ENCODE results near the gene FLRT2.

Gene FLRT2

DNA sequence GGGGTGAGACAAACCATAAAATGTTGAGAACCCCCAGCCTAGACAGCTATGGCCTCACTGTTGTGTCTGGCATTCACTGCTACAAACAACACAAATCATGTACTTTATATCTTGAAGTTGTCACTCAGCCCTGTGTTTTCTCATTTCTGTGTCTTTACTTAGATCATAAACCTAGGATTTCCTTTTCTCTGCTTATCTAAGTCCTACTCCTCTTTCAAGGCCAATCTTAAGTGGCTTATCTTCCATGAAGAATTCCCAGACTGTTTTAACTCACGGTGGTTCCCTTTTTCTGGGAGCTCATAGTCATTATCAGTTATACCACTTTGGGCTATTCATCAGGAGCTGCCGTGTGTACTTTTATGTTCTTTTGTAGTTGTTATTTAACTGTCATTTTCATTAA is 42.1 kb downstream of the FLRT2 start:
- Histone ChIP-seq H3K27me3 (ENCODE audit: control insufficient read depth, insufficient read depth, low read length) (no peaks in the 10 kb centered on the region), H3K36me3 (ENCODE audit: insufficient read depth, low read length) (no peaks in the 10 kb centered on the region), H3K9me3 (replicated peaks; ENCODE audit: low read length) (no peaks in the 10 kb centered on the region), H3K4me3 (ENCODE audit: low read length) (no peak overlapping the region), H3K9ac (ENCODE audit: low read depth, low read length) (no peak overlapping the region), H3K4me2 (ENCODE audit: low read length) (no peak overlapping the region), H3K4me1 (ENCODE audit: control insufficient read depth, insufficient read depth, low read length) (peaks cover 53% of the 10 kb centered on the region)

DNA sequence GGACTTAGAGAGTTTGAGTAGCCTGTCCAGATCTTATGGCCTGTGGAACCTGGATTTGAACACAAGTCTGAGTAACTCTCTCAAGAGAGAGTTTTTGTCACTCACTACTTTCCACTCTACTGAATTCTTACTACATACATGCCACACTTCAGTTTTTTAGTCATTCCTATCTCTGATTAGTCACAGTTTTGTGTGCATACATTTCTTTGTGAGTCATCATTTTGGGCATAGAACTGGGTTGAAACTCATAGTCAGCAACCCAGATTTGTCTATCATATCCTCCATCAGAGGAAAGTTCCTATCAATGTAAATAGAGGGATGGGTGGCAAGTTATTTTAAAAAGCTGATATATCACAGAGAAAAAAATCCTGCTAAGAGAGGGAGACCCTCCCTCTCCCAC is 42.9 kb downstream of the FLRT2 start:
- no peaks in the 10 kb centered on the region for H3K9me3 ChIP-seq (replicated peaks; ENCODE audit: low read length)
- H3K9ac ChIP-seq (ENCODE audit: low read depth, low read length): peak overlapping the region; percentile 9
- H3K4me3 ChIP-seq (ENCODE audit: low read length): no peak overlapping the region
- peaks cover 56% of the 10 kb centered on the region for H3K4me1 ChIP-seq (ENCODE audit: control insufficient read depth, insufficient read depth, low read length)
- H3K27me3 ChIP-seq (ENCODE audit: control insufficient read depth, insufficient read depth, low read length): no peaks in the 10 kb centered on the region
- H3K36me3 ChIP-seq (ENCODE audit: insufficient read depth, low read length): no peaks in the 10 kb centered on the region
- H3K4me2 ChIP-seq (ENCODE audit: low read length): peak overlapping the region; percentile 4

- Histone ChIP-seq H3K4me3 (ENCODE audit: low read length) (no peak overlapping the region), H3K4me2 (ENCODE audit: low read length) (peak overlapping the region; percentile 4)
Observed at GRCh38 chr14:85573406-85573805, 43.5 kb downstream of the FLRT2 start.

GRCh38 chr14:85574853-85575616 is 45.1 kb downstream of the FLRT2 start:
- H3K9me3 ChIP-seq (replicated peaks; ENCODE audit: low read length): no peaks in the 10 kb centered on the region
- H3K4me1 ChIP-seq (ENCODE audit: control insufficient read depth, insufficient read depth, low read length): peaks cover 58% of the 10 kb centered on the region

More at GRCh38 chr14:85573406-85573805, 43.5 kb downstream of the FLRT2 start:
- Histone ChIP-seq H3K9ac (ENCODE audit: low read depth, low read length) (peak overlapping the region; percentile 9), H3K4me1 (ENCODE audit: control insufficient read depth, insufficient read depth, low read length) (peaks cover 56% of the 10 kb centered on the region), H3K27me3 (ENCODE audit: control insufficient read depth, insufficient read depth, low read length) (no peaks in the 10 kb centered on the region), H3K36me3 (ENCODE audit: insufficient read depth, low read length) (no peaks in the 10 kb centered on the region), H3K9me3 (replicated peaks; ENCODE audit: low read length) (no peaks in the 10 kb centered on the region)

GRCh38 chr14:85575617-85575898 is 45.6 kb downstream of the FLRT2 start:
- no peaks in the 10 kb centered on the region for H3K36me3 ChIP-seq (ENCODE audit: insufficient read depth, low read length)

More at GRCh38 chr14:85574853-85575616, 45.1 kb downstream of the FLRT2 start:
- Histone ChIP-seq H3K4me3 (ENCODE audit: low read length) (no peak overlapping the region), H3K4me2 (ENCODE audit: low read length) (no peak overlapping the region), H3K36me3 (ENCODE audit: insufficient read depth, low read length) (no peaks in the 10 kb centered on the region), H3K27me3 (ENCODE audit: control insufficient read depth, insufficient read depth, low read length) (no peaks in the 10 kb centered on the region), H3K9ac (ENCODE audit: low read depth, low read length) (no peak overlapping the region)

DNA sequence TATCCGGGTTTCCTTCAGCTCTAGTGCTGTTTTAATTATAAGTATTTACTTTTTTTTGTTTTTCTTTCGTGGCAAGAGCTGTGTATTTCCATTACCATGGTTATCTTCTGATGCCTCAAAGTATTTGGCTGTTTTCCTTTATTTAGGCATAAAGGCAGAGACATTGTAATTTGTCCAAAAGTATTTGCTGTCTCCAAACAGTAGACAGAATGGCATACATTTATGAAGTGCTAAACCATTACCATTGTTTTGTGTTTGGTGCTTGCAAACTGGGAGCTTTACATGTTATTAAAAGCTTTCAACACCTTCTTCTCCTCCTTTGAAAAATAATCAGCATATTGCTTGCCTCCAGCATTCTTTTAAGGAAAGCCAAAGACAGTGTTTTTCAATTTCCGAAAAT is 46.3 kb downstream of the FLRT2 start:
- Histone ChIP-seq H3K27me3 (ENCODE audit: control insufficient read depth, insufficient read depth, low read length) (no peaks in the 10 kb centered on the region), H3K9me3 (replicated peaks; ENCODE audit: low read length) (no peaks in the 10 kb centered on the region), H3K4me2 (ENCODE audit: low read length) (no peak overlapping the region), H3K36me3 (ENCODE audit: insufficient read depth, low read length) (no peaks in the 10 kb centered on the region), H3K4me1 (ENCODE audit: control insufficient read depth, insufficient read depth, low read length) (peaks cover 69% of the 10 kb centered on the region), H3K4me3 (ENCODE audit: low read length) (no peak overlapping the region), H3K9ac (ENCODE audit: low read depth, low read length) (no peak overlapping the region)

More at GRCh38 chr14:85575617-85575898, 45.6 kb downstream of the FLRT2 start:
- Histone ChIP-seq H3K9me3 (replicated peaks; ENCODE audit: low read length) (no peaks in the 10 kb centered on the region), H3K4me1 (ENCODE audit: control insufficient read depth, insufficient read depth, low read length) (peaks cover 63% of the 10 kb centered on the region), H3K9ac (ENCODE audit: low read depth, low read length) (no peak overlapping the region), H3K4me3 (ENCODE audit: low read length) (no peak overlapping the region), H3K4me2 (ENCODE audit: low read length) (no peak overlapping the region), H3K27me3 (ENCODE audit: control insufficient read depth, insufficient read depth, low read length) (no peaks in the 10 kb centered on the region)

GRCh38 chr14:85576848-85577542 is 47.1 kb downstream of the FLRT2 start:
- no peaks in the 10 kb centered on the region for H3K9me3 ChIP-seq (replicated peaks; ENCODE audit: low read length)
- H3K4me3 ChIP-seq (ENCODE audit: low read length): no peak overlapping the region
- H3K4me2 ChIP-seq (ENCODE audit: low read length): no peak overlapping the region
- H3K27me3 ChIP-seq (ENCODE audit: control insufficient read depth, insufficient read depth, low read length): no peaks in the 10 kb centered on the region
- no peak overlapping the region for H3K9ac ChIP-seq (ENCODE audit: low read depth, low read length)
- H3K36me3 ChIP-seq (ENCODE audit: insufficient read depth, low read length): no peaks in the 10 kb centered on the region
- peaks cover 70% of the 10 kb centered on the region for H3K4me1 ChIP-seq (ENCODE audit: control insufficient read depth, insufficient read depth, low read length)

DNA sequence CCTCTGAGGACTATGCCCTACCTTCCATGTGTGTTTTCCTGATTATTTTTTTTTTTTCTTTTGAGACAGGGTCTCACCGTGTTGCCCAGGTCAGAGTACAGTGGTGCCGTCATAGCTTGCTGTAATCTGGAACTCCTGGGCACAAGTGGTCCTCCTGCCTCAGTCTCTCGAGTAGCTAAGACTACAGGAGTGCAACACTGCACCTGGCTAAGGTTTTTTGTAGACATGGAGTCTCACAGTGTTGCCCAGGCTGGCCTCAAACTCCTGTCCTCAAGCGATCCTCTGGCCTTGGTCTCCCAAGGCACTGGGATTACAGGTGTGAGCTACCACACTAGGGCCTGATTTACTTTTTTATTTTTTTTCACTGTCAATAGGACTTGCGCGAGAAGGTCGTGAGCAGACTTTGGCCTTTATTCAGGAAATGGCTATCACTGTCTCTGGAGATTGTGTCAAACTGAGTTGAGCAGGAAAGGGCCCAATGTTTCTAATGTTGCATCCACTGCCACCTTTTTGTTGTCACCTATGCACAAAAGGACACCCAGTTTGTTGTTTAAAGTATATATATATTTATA is 47.7 kb downstream of the FLRT2 start:
- Histone ChIP-seq H3K9me3 (replicated peaks; ENCODE audit: low read length) (no peaks in the 10 kb centered on the region), H3K9ac (ENCODE audit: low read depth, low read length) (no peak overlapping the region), H3K4me2 (ENCODE audit: low read length) (no peak overlapping the region), H3K36me3 (ENCODE audit: insufficient read depth, low read length) (no peaks in the 10 kb centered on the region), H3K27me3 (ENCODE audit: control insufficient read depth, insufficient read depth, low read length) (no peaks in the 10 kb centered on the region), H3K4me3 (ENCODE audit: low read length) (no peak overlapping the region), H3K4me1 (ENCODE audit: control insufficient read depth, insufficient read depth, low read length) (peaks cover 64% of the 10 kb centered on the region)

- no peak overlapping the region for H3K4me2 ChIP-seq (ENCODE audit: low read length)
- no peak overlapping the region for H3K9ac ChIP-seq (ENCODE audit: low read depth, low read length)
- H3K4me1 ChIP-seq (ENCODE audit: control insufficient read depth, insufficient read depth, low read length): peaks cover 57% of the 10 kb centered on the region
- no peaks in the 10 kb centered on the region for H3K27me3 ChIP-seq (ENCODE audit: control insufficient read depth, insufficient read depth, low read length)
- no peaks in the 10 kb centered on the region for H3K36me3 ChIP-seq (ENCODE audit: insufficient read depth, low read length)
- H3K9me3 ChIP-seq (replicated peaks; ENCODE audit: low read length): no peaks in the 10 kb centered on the region
- no peak overlapping the region for H3K4me3 ChIP-seq (ENCODE audit: low read length)
Observed at GRCh38 chr14:85578357-85578756, 48.4 kb downstream of the FLRT2 start.

DNA sequence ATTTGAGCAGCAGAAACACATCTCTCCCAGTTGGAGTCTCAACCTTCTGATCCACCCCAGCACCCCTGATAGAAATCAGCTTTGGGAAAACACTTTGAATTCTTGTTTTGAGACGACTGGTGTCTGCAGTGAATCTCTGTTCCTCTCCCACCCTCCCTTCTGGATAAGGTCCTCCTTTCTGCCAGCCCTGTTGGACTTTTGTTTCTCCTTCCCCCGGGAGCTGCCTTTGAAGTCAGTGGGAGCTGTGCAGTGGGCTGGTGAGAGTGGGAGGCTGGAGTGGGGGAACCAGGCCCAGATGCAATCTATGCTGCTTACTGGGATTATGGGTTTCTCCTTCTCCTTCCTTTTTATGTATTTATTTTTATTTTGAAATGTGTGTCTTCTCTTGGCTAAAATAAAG is 49.0 kb downstream of the FLRT2 start:
- Histone ChIP-seq H3K4me2 (ENCODE audit: low read length) (no peak overlapping the region), H3K4me1 (ENCODE audit: control insufficient read depth, insufficient read depth, low read length) (peaks cover 51% of the 10 kb centered on the region), H3K36me3 (ENCODE audit: insufficient read depth, low read length) (no peaks in the 10 kb centered on the region), H3K9ac (ENCODE audit: low read depth, low read length) (no peak overlapping the region), H3K4me3 (ENCODE audit: low read length) (no peak overlapping the region), H3K27me3 (ENCODE audit: control insufficient read depth, insufficient read depth, low read length) (no peaks in the 10 kb centered on the region), H3K9me3 (replicated peaks; ENCODE audit: low read length) (no peaks in the 10 kb centered on the region)

- H3K27me3 ChIP-seq (ENCODE audit: control insufficient read depth, insufficient read depth, low read length): no peaks in the 10 kb centered on the region
- H3K4me3 ChIP-seq (ENCODE audit: low read length): no peak overlapping the region
- no peak overlapping the region for H3K4me2 ChIP-seq (ENCODE audit: low read length)
- no peak overlapping the region for H3K9ac ChIP-seq (ENCODE audit: low read depth, low read length)
- no peaks in the 10 kb centered on the region for H3K36me3 ChIP-seq (ENCODE audit: insufficient read depth, low read length)
- H3K9me3 ChIP-seq (replicated peaks; ENCODE audit: low read length): no peaks in the 10 kb centered on the region
- peaks cover 44% of the 10 kb centered on the region for H3K4me1 ChIP-seq (ENCODE audit: control insufficient read depth, insufficient read depth, low read length)
Observed at GRCh38 chr14:85579942-85580341, 50.0 kb downstream of the FLRT2 start.
